ENCODE measurements around the gene MUSK.

The MUSK gene

DNA sequence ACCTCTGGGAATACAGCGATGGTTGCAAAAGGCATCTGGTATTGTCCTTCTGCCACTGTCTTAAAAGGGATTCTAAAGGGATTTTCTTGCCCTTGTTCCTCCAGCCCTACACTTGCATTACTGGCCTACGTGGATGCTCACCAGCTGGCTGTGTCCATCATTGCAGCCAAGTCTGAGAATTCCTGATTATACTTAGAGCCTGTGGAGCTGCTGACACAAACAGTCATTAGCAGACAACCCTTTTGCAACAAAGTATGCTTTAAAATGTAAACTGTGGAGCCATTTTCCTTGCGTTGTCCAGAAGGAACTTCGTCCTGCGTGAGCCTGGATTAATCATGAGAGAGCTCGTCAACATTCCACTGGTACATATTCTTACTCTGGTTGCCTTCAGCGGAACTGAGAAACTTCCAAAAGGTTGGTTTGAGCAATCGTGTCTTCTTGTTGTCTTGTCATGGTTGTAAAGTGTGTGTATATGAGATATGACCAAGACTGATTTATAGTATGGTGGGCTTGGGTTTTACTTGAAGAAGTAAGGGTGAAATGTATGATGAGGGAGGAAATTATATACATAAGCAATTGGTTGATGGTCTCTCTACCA, at the start of gene MUSK:
Gene MUSK, plus strand, starts transcription at position 222 of the 598 bp plus-strand sequence. Its CDS starts 114 bp downstream, at position 336.
- TF ChIP-seq, protein P1, sequence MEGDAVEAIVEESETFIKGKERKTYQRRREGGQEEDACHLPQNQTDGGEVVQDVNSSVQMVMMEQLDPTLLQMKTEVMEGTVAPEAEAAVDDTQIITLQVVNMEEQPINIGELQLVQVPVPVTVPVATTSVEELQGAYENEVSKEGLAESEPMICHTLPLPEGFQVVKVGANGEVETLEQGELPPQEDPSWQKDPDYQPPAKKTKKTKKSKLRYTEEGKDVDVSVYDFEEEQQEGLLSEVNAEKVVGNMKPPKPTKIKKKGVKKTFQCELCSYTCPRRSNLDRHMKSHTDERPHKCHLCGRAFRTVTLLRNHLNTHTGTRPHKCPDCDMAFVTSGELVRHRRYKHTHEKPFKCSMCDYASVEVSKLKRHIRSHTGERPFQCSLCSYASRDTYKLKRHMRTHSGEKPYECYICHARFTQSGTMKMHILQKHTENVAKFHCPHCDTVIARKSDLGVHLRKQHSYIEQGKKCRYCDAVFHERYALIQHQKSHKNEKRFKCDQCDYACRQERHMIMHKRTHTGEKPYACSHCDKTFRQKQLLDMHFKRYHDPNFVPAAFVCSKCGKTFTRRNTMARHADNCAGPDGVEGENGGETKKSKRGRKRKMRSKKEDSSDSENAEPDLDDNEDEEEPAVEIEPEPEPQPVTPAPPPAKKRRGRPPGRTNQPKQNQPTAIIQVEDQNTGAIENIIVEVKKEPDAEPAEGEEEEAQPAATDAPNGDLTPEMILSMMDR (IDR thresholded peaks at IDR 0.05) = no peak
- Mint-ChIP-seq H3K36me3 (ENCODE audit: low read depth) (no peaks in the 10 kb centered on the region), H3K4me3 (no peak within 1 kb of the TSS), H3K27ac (no peak within 1 kb of the TSS), H3K9me3 (peaks cover 3% of the 10 kb centered on the region), H3K27me3 (ENCODE audit: low read depth, poor library complexity) (no peaks in the 10 kb centered on the region), H3K4me1 (no peaks in the 10 kb centered on the region)
- DNase-seq = no peak

- no peaks in the 10 kb centered on the region for H3K9me3 Mint-ChIP-seq
- TF ChIP-seq, protein P1 (IDR thresholded peaks at IDR 0.05) = no peak
- H3K4me3 Mint-ChIP-seq = no peak overlapping the region
- DNase-seq = no peak
- H3K27ac Mint-ChIP-seq = no peak overlapping the region
- H3K27me3 Mint-ChIP-seq (ENCODE audit: low read depth, poor library complexity) = no peaks in the 10 kb centered on the region
- H3K4me1 Mint-ChIP-seq = no peaks in the 10 kb centered on the region
- H3K36me3 Mint-ChIP-seq (ENCODE audit: low read depth) = no peaks in the 10 kb centered on the region
Measured at GRCh38 chr9:110619831-110620230, 48.8 kb upstream of the MUSK start.

DNA sequence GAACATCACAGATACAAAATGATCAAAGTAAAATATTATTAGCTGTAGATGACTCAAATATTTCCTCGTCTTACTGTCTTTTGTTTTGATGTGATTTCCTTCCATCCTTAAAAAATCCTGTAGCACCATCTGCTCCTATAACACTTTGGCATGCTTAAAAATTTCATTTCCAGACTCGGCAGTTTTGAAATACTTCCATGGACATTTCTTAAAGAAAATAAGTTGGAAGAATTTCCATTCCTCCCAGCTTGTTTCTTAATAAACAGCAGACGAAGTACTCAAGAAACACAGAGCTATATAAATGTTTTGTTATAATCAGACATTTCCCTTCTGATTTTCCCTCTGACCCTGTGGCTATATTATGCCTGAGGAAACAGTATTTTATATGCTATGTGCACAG, 47.9 kb upstream of the MUSK start:
- Mint-ChIP-seq H3K4me1 (no peaks in the 10 kb centered on the region), H3K4me3 (no peak overlapping the region), H3K36me3 (ENCODE audit: low read depth) (no peaks in the 10 kb centered on the region), H3K27me3 (ENCODE audit: low read depth, poor library complexity) (no peaks in the 10 kb centered on the region), H3K27ac (no peak overlapping the region), H3K9me3 (no peaks in the 10 kb centered on the region)
- TF ChIP-seq, protein P1 (IDR thresholded peaks at IDR 0.05) = no peak
- no peak for DNase-seq

DNA sequence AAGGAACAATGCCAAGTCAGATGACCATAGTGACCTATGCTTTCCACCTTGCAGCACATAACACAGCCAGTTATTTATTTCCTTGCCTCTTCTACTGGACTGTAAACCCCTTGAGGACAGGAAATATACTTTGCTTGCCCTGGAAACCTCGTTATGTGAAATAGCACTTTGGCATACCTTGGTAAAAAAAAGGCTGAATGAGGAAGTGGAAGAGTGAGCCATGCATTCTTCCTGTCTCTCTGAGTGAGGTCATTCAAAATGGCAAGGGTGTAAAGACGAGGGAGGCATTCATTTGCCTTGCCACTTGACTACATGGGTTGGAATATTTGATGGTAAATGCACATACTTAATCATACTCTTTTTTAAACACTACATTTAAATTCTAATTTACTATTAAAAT, 46.2 kb upstream of the MUSK start:
- TF ChIP-seq, protein P1 (IDR thresholded peaks at IDR 0.05) = no peak
- no peaks in the 10 kb centered on the region for H3K27me3 Mint-ChIP-seq (ENCODE audit: low read depth, poor library complexity)
- no peak for DNase-seq

DNA sequence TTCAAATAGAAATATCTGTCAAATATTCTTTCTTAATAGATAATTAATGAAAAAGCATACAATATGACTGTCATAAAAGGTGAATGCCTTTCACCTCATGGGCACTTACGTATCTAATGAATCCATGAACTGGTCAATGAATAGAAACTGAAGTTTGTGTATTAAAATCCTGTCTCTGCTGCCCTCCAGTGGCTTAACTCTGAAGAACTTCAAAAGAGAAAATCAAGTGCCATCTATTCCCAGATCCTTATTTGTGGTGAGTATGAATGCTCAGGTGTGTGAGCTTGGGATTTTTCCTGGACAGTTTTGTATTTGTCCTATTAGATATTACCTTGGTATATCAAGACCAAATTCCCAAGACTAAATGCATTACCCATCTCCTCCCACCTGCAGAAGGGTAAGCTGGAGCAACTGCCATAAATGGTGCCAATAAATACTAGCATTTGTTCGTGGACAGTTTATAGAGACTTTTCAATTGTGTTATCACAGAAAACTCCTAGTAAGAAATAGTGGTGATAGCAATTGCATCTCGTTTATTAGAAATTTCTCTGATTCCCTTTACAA, 45.0 kb upstream of the MUSK start:
- H3K36me3 Mint-ChIP-seq (ENCODE audit: low read depth) = no peaks in the 10 kb centered on the region
- no peaks in the 10 kb centered on the region for H3K9me3 Mint-ChIP-seq
- TF ChIP-seq, protein P1 (IDR thresholded peaks at IDR 0.05) = peak; percentile 64
- peaks cover 13% of the 10 kb centered on the region for H3K4me1 Mint-ChIP-seq
- no peak overlapping the region for H3K4me3 Mint-ChIP-seq
- no peaks in the 10 kb centered on the region for H3K27me3 Mint-ChIP-seq (ENCODE audit: low read depth, poor library complexity)
- DNase-seq = peak; percentile 48
- no peak overlapping the region for H3K27ac Mint-ChIP-seq

More for the DNA sequence above, 46.2 kb upstream of the MUSK start:
- peaks cover 13% of the 10 kb centered on the region for H3K4me1 Mint-ChIP-seq
- no peak overlapping the region for H3K4me3 Mint-ChIP-seq
- no peak overlapping the region for H3K27ac Mint-ChIP-seq
- no peaks in the 10 kb centered on the region for H3K36me3 Mint-ChIP-seq (ENCODE audit: low read depth)
- no peaks in the 10 kb centered on the region for H3K9me3 Mint-ChIP-seq

All from nephron progenitor cell (in vitro differentiated cells).